ENCODE measurements around the gene RWDD3.

- no peak for TF ChIP-seq CTCF (IDR thresholded peaks at IDR 0.05; ENCODE audit: low read depth, low read length)
- TF ChIP-seq EZH2phosphoT487 (IDR thresholded peaks at IDR 0.05; ENCODE audit: low read depth): no peak
Measured at GRCh38 chr1:95206514-95206913, 27.5 kb upstream of the RWDD3 start.

All from OCI-LY3 (cell line).